Measurements from ENCODE around the gene EVC.

DNA sequence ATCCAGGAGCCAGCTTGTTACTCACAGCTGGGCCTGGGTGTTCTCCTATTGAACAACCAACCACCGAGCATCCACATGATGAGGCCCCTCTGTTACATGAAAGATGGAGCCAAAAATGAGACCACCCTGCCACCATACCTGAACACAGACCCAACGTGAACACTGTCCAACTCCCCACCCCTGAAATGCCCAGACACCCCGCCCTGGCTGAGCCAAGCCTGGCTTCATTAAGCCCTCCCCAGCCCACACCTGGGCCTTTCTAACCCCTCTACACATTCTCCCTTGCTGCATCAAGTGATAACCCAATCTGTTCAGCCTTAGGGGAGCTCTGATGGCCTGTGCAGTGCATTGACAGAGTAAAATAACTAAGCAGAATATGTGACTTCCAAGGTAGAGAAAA lies 80.7 kb downstream of the EVC start:
- TF ChIP-seq GATA2 (IDR thresholded peaks at IDR 0.05; ENCODE audit: low read depth, low read length): no peak
- TF ChIP-seq GATA3 (IDR thresholded peaks at IDR 0.05; ENCODE audit: low read depth, low read length): no peak

Measured in SH-SY5Y (cell line).